CD14-positive monocyte (primary cell): ENCODE results near the gene MED9. TPM values are rescaled to one million over a fixed set of nuclear protein-coding genes. Genes with fewer than 3 reads are reported as not detected.

Source experiments
- DNase-seq, 3 donors: peaks; one replicate each; pipeline ENCODE4 v3.0.0-alpha.2; 2011 to 2022
- H2AFZ ChIP-seq: 2 replicates; pipeline ENCODE4 v1.6.0; 2012; ENCODE audit warnings: mild to moderate bottlenecking, low read depth, low read length, inconsistent platforms; ENCODE audit not compliant: insufficient read depth, poor library complexity, severe bottlenecking
- H3K27ac ChIP-seq, 2 donors: 1 replicate in 1 of 2; 2 replicates in 1 of 2; pipeline ENCODE4 v1.5.1; 2012 to 2013; ENCODE audit warnings: low read length in 2 of 2, control low read depth in 1 of 2, inconsistent platforms in 1 of 2, low read depth in 1 of 2, mild to moderate bottlenecking in 1 of 2
- H3K27me3 ChIP-seq, 2 donors: one replicate each; pipeline versions ENCODE4 v1.6.0 to v1.6.1; 2011 to 2013; ENCODE audit warnings: low read length in 2 of 2; ENCODE audit not compliant: control insufficient read depth in 2 of 2, insufficient read depth in 2 of 2
- H3K36me3 ChIP-seq, 2 donors: replicated peaks in 1 of 2; 1 replicate in 1 of 2; 2 replicates in 1 of 2; pipeline versions ENCODE4 v1.5.1 to v1.6.1; 2012 to 2013; ENCODE audit warnings: low read length in 2 of 2, control low read depth in 1 of 2, inconsistent platforms in 1 of 2, mild to moderate bottlenecking in 1 of 2; ENCODE audit not compliant: insufficient read depth in 2 of 2, control insufficient read depth in 1 of 2
- H3K4me1 ChIP-seq, 2 donors: 1 replicate in 1 of 2; 2 replicates in 1 of 2; pipeline versions ENCODE4 v1.5.1 to v1.6.1; 2012 to 2013; ENCODE audit warnings: low read length in 2 of 2, control low read depth in 1 of 2, inconsistent platforms in 1 of 2, mild to moderate bottlenecking in 1 of 2, moderate library complexity in 1 of 2; ENCODE audit not compliant: insufficient read depth in 2 of 2, control insufficient read depth in 1 of 2
- H3K4me2 ChIP-seq: replicated peaks from 2 replicates; pipeline ENCODE3; 2012; ENCODE audit warnings: low read length, moderate library complexity, mild to moderate bottlenecking; ENCODE audit not compliant: poor library complexity, severe bottlenecking; ENCODE audit errors: extremely low read depth
- H3K4me3 ChIP-seq, 3 experiments: fragments of 200-600 bp in 1 of 3; sonication (generic) in 1 of 3; replicated peaks in 1 of 3; 1 replicate in 2 of 3; 2 replicates in 1 of 3; pipeline ENCODE4 v1.5.1; 2011 to 2013; ENCODE audit warnings: low read length in 3 of 3, mild to moderate bottlenecking in 3 of 3, control low read depth in 2 of 3, low read depth in 2 of 3, inconsistent platforms in 1 of 3, moderate library complexity in 1 of 3
- H3K79me2 ChIP-seq: 2 replicates; pipeline ENCODE4 v1.6.0; 2012; ENCODE audit warnings: mild to moderate bottlenecking, control low read depth, inconsistent platforms, low read length, moderate library complexity; ENCODE audit not compliant: insufficient read depth
- H3K9ac ChIP-seq: 2 replicates; pipeline ENCODE4 v1.6.0; 2017; ENCODE audit warnings: low read length, mild to moderate bottlenecking; ENCODE audit not compliant: insufficient read depth, poor library complexity, severe bottlenecking
- H3K9me3 ChIP-seq, 2 donors: replicated peaks in 1 of 2; 1 replicate in 1 of 2; 2 replicates in 1 of 2; pipeline versions ENCODE4 v1.5.1 to v1.6.1; 2012 to 2013; ENCODE audit warnings: low read length in 2 of 2, control low read depth in 1 of 2; ENCODE audit not compliant: control insufficient read depth in 1 of 2, insufficient read depth in 1 of 2
- H4K20me1 ChIP-seq: 2 replicates; pipeline ENCODE4 v1.6.0; 2012; ENCODE audit warnings: mild to moderate bottlenecking, low read length, control low read depth, moderate library complexity; ENCODE audit not compliant: insufficient read depth
- H3K27ac Mint-ChIP-seq, 7 donors: one replicate each; pipeline ENCODE4 v1.8.0; 2020; ENCODE audit warnings: mild to moderate bottlenecking in 7 of 7, mixed read lengths in 7 of 7, moderate library complexity in 6 of 7, inconsistent platforms in 2 of 7
- H3K27me3 Mint-ChIP-seq, 3 donors: one replicate each; pipeline ENCODE4 v1.8.0; 2021 to 2022; ENCODE audit warnings: low read depth in 3 of 3, mild to moderate bottlenecking in 3 of 3, mixed read lengths in 3 of 3, moderate library complexity in 3 of 3, inconsistent platforms in 1 of 3
- H3K36me3 Mint-ChIP-seq, 2 donors: one replicate each; pipeline ENCODE4 v1.8.0; 2020; ENCODE audit warnings: mixed read lengths in 2 of 2, inconsistent platforms in 1 of 2, mild to moderate bottlenecking in 1 of 2
- H3K4me1 Mint-ChIP-seq: one replicate; pipeline ENCODE4 v1.8.0; 2020; ENCODE audit warnings: mild to moderate bottlenecking, mixed read lengths
- H3K4me3 Mint-ChIP-seq, 2 donors: one replicate each; pipeline ENCODE4 v1.8.0; 2020; ENCODE audit warnings: mild to moderate bottlenecking in 2 of 2, mixed read lengths in 2 of 2, moderate library complexity in 1 of 2
- H3K9me3 Mint-ChIP-seq, 7 donors: one replicate each; pipeline ENCODE4 v1.8.0; 2020 to 2022; ENCODE audit warnings: mixed read lengths in 7 of 7, mild to moderate bottlenecking in 6 of 7, moderate library complexity in 6 of 7, inconsistent platforms in 2 of 7
- CTCF ChIP-seq: fragments of 200-600 bp; IDR thresholded peaks from one replicate; pipeline ENCODE4 v1.8.0; 2022; ENCODE audit warnings: antibody characterized with exemption, mild to moderate bottlenecking
- WGBS: methylation state at CpG from one replicate; pipeline ENCODE4 v1.1.5; 2013; ENCODE audit warnings: missing lambda C conversion rate; ENCODE audit not compliant: insufficient coverage; 5-methylcytosine and 5-hydroxymethylcytosine counted together
- intact Hi-C, 2 donors: fragments of 100-400 bp; cut with micrococcal nuclease; formaldehyde crosslinking; loops; one replicate each; pipeline versions ENCODE4 v1.15.0 to v1.15.1; 2023
- polyA plus RNA-seq, 3 donors: library from polyadenylated mRNA; depleted of rRNA in 1 of 3; unstranded in 2 of 3; stranded (reverse) in 1 of 3; fragments of 300-500 nt in 2 of 3; fragments of >200 nt in 1 of 3; fragmentation: Illumina TruSeq in 2 of 3; gene quantifications; 1 replicate in 2 of 3; 2 replicates in 1 of 3; pipeline ENCODE4 v1.2.3, GENCODE V29; 2012 to 2021

Gene MED9
- polyA plus RNA-seq, 3 donors, result 5.6 to 6.9 (median 6.1) TPM

- Mint-ChIP-seq H3K27ac (no peak overlapping the region), H3K27me3 (peaks cover 1 to 3% (median 2%) of the 10 kb centered on the region in 3 donors), H3K9me3 (no peaks in the 10 kb centered on the region), H3K4me1 (peaks cover 1% of the 10 kb centered on the region), H3K36me3 (peaks cover 0 to 3% of the 10 kb centered on the region in 2 donors), H3K4me3 (no peak overlapping the region)
- no peak overlapping the region for H3K4me2 ChIP-seq
- H4K20me1 ChIP-seq, result no peaks in the 10 kb centered on the region
- no peaks in the 10 kb centered on the region for H3K9me3 ChIP-seq
- H3K4me1 ChIP-seq, result no peaks in the 10 kb centered on the region
- no peak overlapping the region for H3K27ac ChIP-seq
- no peak for TF ChIP-seq CTCF
- intact Hi-C loops, result no loop called here
- no peaks in the 10 kb centered on the region for H3K36me3 ChIP-seq
- no peak for DNase-seq
- no peak overlapping the region for H3K9ac ChIP-seq
- no peaks in the 10 kb centered on the region for H3K79me2 ChIP-seq
- no peak overlapping the region for H2AFZ ChIP-seq
- 87% methylated on average over 16 of the region's 16 CpGs for WGBS
- H3K27me3 ChIP-seq, result no peaks in the 10 kb centered on the region
- no peak overlapping the region for H3K4me3 ChIP-seq
Measured at GRCh38 chr17:17507465-17508011, 30.7 kb downstream of the MED9 start.

DNA sequence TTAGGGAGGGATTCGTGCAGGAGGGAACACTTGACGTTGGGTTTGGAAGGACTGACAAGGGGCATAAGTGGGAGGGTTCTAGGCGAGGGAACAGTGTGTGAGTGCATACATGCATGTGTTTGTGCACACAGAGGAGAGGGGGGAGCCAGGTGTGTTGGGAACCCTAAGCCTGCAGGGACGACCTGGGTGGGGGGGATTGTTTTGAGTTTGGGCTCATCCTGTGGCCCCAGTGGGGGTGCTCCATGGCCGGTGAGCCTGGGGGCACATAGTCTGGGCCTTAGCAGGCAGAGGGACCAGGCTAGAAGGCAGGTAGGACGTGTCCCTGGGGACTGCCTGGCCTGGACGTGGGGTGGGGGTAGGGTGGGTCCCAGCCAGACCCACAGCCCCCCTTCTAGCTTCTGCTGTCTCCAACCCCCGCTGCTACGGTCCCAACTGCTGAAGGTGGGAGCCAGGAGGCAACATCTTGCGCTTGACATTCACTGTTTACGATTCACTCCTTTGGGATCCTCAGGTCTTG is 31.3 kb downstream of the MED9 start:
- Histone ChIP-seq H3K4me3 (no peak overlapping the region), H4K20me1 (no peaks in the 10 kb centered on the region), H3K79me2 (no peaks in the 10 kb centered on the region), H3K4me1 (no peaks in the 10 kb centered on the region), H3K9me3 (no peaks in the 10 kb centered on the region), H2AFZ (no peak overlapping the region), H3K27ac (no peak overlapping the region), H3K36me3 (no peaks in the 10 kb centered on the region), H3K9ac (no peak overlapping the region), H3K4me2 (no peak overlapping the region), H3K27me3 (no peaks in the 10 kb centered on the region)
- peaks cover 0 to 3% (median 2%) of the 10 kb centered on the region in 3 donors for H3K27me3 Mint-ChIP-seq
- peaks cover 0 to 3% of the 10 kb centered on the region in 2 donors for H3K36me3 Mint-ChIP-seq
- H3K4me1 Mint-ChIP-seq, result peaks cover 1% of the 10 kb centered on the region
- WGBS, result 94% methylated on average over 9 of the region's 11 CpGs
- intact Hi-C loops, result no loop called here
- H3K27ac Mint-ChIP-seq, result no peak overlapping the region
- no peak for TF ChIP-seq CTCF
- no peak overlapping the region for H3K4me3 Mint-ChIP-seq
- DNase-seq, result no peak
- no peaks in the 10 kb centered on the region for H3K9me3 Mint-ChIP-seq
